ENCODE measurements around the gene LDB2. TPM values are rescaled to one million over a fixed set of nuclear protein-coding genes. Genes with fewer than 3 reads are reported as not detected.
"Not testable (repeated sequence)": the region's sequence is repeated elsewhere in the genome, so short reads cannot be mapped to it uniquely, and the experiment has no call there.

The LDB2 gene
- total RNA-seq, 1 donor from 2014 or later, result 155 TPM

DNA sequence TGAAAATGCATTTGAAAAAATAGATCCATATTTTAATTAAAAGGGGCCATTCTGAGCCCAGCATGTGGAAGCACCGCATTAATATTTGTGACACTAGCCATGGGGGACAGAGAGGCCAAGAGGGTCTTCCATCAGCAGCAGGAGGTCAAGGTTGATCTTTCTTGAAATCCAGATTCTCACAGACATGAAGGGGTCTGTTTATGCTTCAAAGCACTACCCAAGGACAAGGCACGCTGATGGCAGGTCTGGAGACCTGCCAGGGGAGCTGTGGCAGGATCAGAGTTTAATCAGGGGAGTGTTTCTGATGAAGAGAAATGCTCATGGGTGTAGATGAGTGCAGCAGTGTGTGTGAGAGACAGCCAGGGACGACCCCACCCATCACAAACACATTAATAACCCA is 243.3 kb downstream of the LDB2 start:
- no peak for DNase-seq (ENCODE audit: low read depth, low spot score)

GRCh38 chr4:16652732-16653305 is 245.6 kb downstream of the LDB2 start:
- DNase-seq (ENCODE audit: low read depth, low spot score), result no peak

DNA sequence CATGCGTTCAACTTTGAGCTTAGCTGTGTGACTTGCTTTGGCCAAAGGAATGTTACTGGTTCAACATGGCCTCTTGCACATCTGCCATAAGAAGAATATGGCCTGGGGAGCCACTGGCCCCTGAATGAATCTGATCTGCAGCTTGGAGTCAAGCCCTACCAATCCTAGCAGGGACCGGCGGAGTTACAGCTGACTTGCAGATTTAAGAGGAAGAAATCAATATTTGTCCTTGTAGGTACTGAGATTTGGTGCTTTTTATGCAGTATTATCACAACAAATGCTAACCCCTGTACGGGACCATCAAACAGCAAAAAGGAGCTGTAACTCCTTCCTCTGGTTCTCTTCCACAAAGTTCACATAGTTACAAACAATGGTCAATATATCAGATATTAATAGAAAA is 252.0 kb downstream of the LDB2 start:
- no peak for DNase-seq (ENCODE audit: low read depth, low spot score)

- no peak for DNase-seq (ENCODE audit: low read depth, low spot score)
Measured at GRCh38 chr4:16643893-16644292, 254.6 kb downstream of the LDB2 start.

GRCh38 chr4:16642897-16643296 is 255.5 kb downstream of the LDB2 start:
- DNase-seq (ENCODE audit: low read depth, low spot score), result no peak

DNA sequence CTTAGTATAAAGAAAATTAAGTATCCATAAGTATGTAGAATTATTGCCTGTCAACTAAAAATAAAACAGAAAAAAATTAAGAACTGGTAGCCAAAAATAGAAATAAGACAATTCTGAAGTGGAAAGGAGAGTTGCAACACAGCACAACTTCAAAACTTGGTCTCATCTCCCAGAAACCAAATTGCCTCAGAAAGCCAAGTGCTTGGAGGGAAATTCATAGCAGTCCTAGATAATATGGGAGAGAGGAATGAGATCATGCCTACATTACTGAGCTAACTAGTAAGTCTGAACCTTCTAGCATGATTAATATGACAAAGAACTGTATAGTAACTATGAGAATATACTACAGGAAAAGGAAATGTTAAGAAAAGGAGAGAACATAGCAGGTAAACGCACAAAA is 256.5 kb downstream of the LDB2 start:
- no peak for DNase-seq (ENCODE audit: low read depth, low spot score)

DNA sequence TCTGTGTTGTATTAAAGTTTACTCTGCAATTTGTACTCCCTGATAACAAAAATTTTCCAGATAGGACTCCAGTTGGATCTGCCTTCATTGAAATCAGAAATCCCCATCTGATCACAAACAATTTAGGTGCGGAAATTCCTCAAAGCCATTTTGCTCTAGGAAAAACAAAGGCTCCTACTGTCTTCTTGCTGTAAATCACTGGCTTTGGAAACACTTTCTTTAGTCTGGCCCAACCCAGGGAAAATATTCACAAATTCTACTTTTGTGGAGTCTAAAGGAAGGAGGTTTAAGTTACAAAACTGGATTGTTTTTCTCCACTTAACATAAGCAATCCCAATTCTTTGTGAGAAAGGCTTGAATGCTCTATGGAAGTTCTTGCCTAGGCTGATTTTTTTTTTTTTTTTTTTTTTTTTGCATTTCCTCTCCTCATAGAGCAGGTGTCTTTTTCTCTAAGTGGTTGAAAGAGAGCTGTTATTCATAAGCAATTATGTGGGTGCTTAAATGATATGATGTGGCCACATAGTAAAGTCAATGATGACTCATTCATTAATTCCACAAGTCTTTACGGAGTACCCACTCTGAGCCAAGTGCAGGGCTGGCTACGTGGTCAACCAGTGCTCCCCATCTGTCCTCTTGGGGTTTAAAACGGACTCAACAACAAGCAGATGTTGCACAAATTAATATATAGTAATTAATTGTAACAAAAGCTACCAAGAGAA is 261.4 kb downstream of the LDB2 start:
- no peak for DNase-seq (ENCODE audit: low read depth, low spot score)

- no peak for DNase-seq (ENCODE audit: low read depth, low spot score)
Measured at GRCh38 chr4:16636304-16636703, 262.1 kb downstream of the LDB2 start.

GRCh38 chr4:16629274-16629673 is 269.2 kb downstream of the LDB2 start:
- DNase-seq (ENCODE audit: low read depth, low spot score), result not testable (repeated sequence)

DNA sequence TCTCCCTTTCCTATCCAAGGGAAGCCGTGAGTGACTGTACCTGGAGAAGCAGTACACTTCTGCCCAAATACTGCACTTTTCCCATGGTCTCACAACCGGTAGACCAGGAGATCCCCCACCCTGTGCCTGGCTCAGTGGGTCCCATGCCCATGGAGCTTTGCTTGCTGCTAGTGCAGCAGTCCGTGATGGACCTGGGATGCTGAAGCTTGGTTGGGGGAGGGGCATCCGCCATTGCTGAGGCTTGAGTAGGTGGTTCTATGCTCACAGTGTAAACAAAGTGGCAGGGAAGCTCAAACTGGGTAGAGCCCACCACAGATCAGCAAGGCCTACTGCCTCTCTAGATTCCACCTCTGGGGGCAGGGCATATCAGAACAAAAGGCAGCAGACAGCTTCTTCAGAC is 269.6 kb downstream of the LDB2 start:
- not testable (repeated sequence) for DNase-seq (ENCODE audit: low read depth, low spot score)

GRCh38 chr4:16627999-16628398 is 270.4 kb downstream of the LDB2 start:
- peak; percentile 27 for DNase-seq (ENCODE audit: low read depth, low spot score)

GRCh38 chr4:16626945-16627344 is 271.5 kb downstream of the LDB2 start:
- DNase-seq (ENCODE audit: low read depth, low spot score), result peak; percentile 66

DNA sequence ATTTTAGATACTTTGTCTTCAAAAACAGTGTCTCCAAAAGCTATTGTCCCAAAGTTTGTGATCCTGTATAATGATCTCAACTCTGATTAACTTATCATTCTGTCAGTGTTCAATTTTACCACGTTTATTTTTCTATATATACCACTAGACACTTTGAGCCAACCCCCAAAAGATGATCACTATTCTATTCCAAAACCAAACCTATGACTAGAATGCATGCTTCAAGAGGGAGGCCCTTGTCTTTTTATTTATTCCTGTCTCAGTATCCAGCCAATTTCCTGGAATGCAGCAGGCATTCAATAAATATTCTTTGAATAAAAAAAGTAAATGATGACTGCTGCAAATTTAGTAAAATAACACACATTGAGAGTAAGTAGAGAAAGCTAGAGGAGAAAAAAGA is 275.6 kb downstream of the LDB2 start:
- no peak for DNase-seq (ENCODE audit: low read depth, low spot score)

- no peak for DNase-seq (ENCODE audit: low read depth, low spot score)
Measured at GRCh38 chr4:16617435-16617834, 281.0 kb downstream of the LDB2 start.

- DNase-seq (ENCODE audit: low read depth, low spot score), result no peak
Measured at GRCh38 chr4:16617011-16617410, 281.4 kb downstream of the LDB2 start.

DNA sequence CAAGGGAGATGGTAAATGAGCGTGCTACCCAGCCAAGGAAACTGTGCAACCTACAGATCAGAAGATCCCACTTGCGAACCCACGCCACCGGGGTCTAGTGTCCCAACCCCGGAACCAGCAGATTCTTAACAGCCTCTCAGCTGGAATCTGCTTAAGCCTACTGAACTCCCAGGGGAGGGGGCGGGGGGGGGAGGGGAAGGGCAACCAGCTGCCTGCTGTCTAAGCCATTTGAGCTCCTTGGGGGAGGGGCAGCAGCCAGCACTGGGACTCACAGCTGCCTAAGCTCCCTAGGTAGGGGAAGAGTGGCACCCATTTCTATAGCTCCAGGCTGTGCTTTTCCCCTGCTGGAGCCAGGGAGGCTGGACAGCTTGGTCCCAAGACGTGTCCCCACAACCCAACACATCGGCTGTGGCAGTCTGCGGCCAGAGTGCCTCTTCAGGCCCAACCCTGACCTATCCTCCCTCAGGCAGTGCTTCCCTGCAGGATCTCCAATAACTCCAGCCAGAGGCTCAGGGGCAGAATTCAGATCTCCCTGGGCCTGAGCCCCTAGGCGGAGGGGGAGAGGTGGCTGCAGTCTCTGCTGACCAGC is 289.2 kb downstream of the LDB2 start:
- no peak for DNase-seq (ENCODE audit: low read depth, low spot score)

GRCh38 chr4:16608611-16609125 is 289.8 kb downstream of the LDB2 start:
- no peak for DNase-seq (ENCODE audit: low read depth, low spot score)

DNA sequence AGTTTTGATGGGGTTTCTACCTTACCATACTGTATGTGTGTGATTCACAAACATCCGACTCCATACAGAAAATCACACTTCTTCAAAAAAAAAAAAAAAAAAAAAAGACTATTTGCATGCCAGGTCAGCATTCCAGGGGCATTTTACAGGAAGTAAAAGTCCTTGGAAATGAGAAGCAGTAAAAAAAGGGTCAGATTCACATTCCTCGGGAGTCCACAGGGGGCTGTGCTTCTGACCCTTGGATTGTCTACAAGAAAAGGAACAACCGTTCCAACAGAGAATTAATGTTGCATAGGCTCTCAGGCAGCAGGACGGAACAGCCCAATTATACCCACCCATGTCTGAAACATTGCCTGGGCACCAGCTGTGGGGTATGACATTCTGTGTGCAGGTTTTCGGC is 290.3 kb downstream of the LDB2 start:
- peak; percentile 13 for DNase-seq (ENCODE audit: low read depth, low spot score)

DNA sequence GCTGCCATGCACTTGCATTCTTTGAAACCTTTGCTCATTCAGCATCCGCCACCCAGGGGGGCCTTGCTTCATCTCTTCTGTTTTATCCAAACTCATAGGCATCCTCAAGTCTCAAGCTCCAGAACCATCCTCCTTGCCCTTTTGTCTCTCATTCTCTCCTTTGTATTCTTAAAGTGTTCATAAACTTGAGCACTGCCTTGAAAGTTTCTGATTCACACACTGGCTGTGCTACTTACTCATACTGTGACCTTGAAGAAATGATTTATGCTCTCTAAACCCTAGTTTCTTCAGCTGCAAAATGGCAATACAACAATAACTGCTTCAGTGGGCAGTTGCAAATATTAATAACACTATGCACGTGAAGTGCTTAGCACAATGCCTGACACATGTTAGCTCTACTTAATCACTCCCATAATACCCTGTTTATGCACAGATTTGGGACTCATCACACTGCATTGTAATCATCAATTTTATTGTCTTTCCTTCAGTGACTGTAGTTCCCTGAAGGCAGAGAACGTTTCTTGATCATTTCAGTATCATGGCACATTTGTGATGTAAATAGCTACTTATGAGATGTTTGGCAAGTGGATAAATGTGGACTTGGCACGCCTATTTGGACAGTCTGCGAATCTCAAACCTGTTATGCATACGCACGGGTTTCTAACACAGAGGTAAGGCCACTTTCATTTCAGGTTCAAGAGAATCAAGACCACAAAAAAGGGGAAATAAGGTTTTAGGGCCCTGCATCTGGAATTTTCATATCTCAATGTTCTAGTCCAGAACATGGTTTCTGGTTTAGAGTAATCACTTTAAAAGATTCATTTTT is 291.0 kb downstream of the LDB2 start:
- no peak for DNase-seq (ENCODE audit: low read depth, low spot score)

DNA sequence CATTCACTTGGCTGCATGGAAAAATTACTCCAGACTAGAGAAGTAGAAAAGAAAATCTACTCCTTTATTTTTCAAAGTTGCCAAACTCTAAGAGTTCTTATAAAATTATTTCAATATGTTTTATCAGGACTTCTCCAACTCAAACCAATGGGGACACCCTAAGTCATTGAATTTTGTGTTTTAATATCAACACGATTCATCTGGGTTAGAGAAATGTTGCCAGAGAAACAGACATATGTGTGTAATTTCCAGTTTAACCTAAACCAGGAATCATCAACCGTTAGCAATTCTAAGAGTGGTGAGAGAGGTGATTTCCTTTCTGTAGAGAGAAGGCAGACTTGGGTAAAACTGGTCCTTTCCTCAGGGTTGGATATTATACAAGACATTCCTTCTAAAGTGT is 291.8 kb downstream of the LDB2 start:
- no peak for DNase-seq (ENCODE audit: low read depth, low spot score)

- no peak for DNase-seq (ENCODE audit: low read depth, low spot score)
Measured at GRCh38 chr4:16603178-16603577, 295.3 kb downstream of the LDB2 start.
